Adrenal gland (tissue), 12 donors: ENCODE measurements around the gene ZNRF3. TPM values are rescaled to one million over a fixed set of nuclear protein-coding genes. Genes with fewer than 3 reads are reported as not detected.
A peak's percentile ranks its signal among the peaks of the same experiment; 100 is the strongest.

Experiments
- DNase-seq, 7 donors: peaks; one replicate each; pipeline ENCODE4 v3.0.0-alpha.2; 2019 to 2020
- H3K27ac ChIP-seq, 5 donors: fragments of 200-600 bp; sonication (generic) in 4 of 5; 1 replicate in 3 of 5; 2 replicates in 2 of 5; pipeline versions ENCODE4 v1.5.1 to v1.8.0; 2016 to 2020; ENCODE audit warnings: mild to moderate bottlenecking in 1 of 5
- H3K27me3 ChIP-seq: fragments of 200-600 bp; 2 replicates; pipeline ENCODE4 v1.8.0; 2021
- H3K36me3 ChIP-seq, 2 donors: fragments of 200-600 bp; replicated peaks in 1 of 2; 1 replicate in 1 of 2; 2 replicates in 1 of 2; pipeline versions ENCODE4 v1.5.1 to v1.8.0; 2018 to 2022
- H3K4me1 ChIP-seq, 2 donors: fragments of 200-600 bp; replicated peaks in 1 of 2; 1 replicate in 1 of 2; 2 replicates in 1 of 2; pipeline versions ENCODE4 v1.5.1 to v1.8.0; 2018 to 2021
- H3K4me3 ChIP-seq, 4 donors: fragments of 200-600 bp; sonication (generic) in 3 of 4; one replicate each; pipeline ENCODE4 v1.5.1; 2016 to 2018
- H3K9me3 ChIP-seq, 3 donors: fragments of 200-600 bp; sonication (generic) in 1 of 3; replicated peaks in 1 of 3; 1 replicate in 2 of 3; 2 replicates in 1 of 3; pipeline versions ENCODE4 v1.5.1 to v1.8.0; 2016 to 2021
- POLR2A ChIP-seq, 2 donors: fragments of 450-650 bp; IDR thresholded peaks; one replicate each; pipeline ENCODE4 v1.6.1; 2017; ENCODE audit warnings: antibody characterized with exemption in 2 of 2, mild to moderate bottlenecking in 2 of 2, moderate library complexity in 1 of 2
- WGBS, 4 donors: extraction: QIAGEN DNeasy Blood & Tissue Kit in 2 of 4; methylation state at CpG; one replicate each; pipeline versions ENCODE4 v1.1.5 to v1.1.7; 2013 to 2017; 5-methylcytosine and 5-hydroxymethylcytosine counted together
- intact Hi-C, 2 donors: fragments of 100-400 bp; cut with DNase I; formaldehyde crosslinking; loops; one replicate each; pipeline versions ENCODE4 v1.14.1 to v1.15.0; 2022 to 2023
- polyA plus RNA-seq, 3 donors: library from polyadenylated mRNA; stranded (reverse); fragments of 200-250 nt in 2 of 3; fragments of 350-450 nt in 1 of 3; fragmentation: Illumina TruSeq in 1 of 3; extraction: RNeasy Lipid Tissue Mini Kit (QIAGEN cat#74804) in 1 of 3; gene quantifications; one replicate each; pipeline ENCODE4 v1.2.3, GENCODE V29; 2013 to 2014
- total RNA-seq, 9 donors: library from RNA; depleted of rRNA in 4 of 9; stranded (reverse); fragments of >200 nt in 4 of 9; fragments of 120-200 nt in 1 of 9; fragmentation: NEBNext Ultra II Directional in 1 of 9; extraction: Animal tissue kit (Norgen Biotek cat#: 25700) in 1 of 9; gene quantifications; one replicate each; pipeline versions ENCODE4 v1.1.0 to v1.2.4, GENCODE V29; 2013 to 2023
- TF ChIP-seq, protein P1 (sequence below), 6 experiments: fragments of 450-650 bp in 4 of 6; fragments of 200-600 bp in 2 of 6; sonication (generic) in 1 of 6; IDR thresholded peaks; 1 replicate in 5 of 6; 2 replicates in 1 of 6; pipeline versions ENCODE4 v1.5.1 to v1.8.0; 2016 to 2021; ENCODE audit warnings: antibody characterized with exemption in 6 of 6, mild to moderate bottlenecking in 2 of 6, moderate library complexity in 1 of 6
- donor health status: healthy with polysubstance abuse.
- donor health status: Bipolar disorder and iron deficiency.
- donor health status: DM: yes; HTN: yes; CAD: no.
- donor health status: DM: no; HTN: no; CAD: no.
- donor health status: DM: no; HTN: no; CAD: no.
- donor health status: DM: yes; HTN: yes; CAD: no.

ZNRF3 gene
- total and polyA plus RNA-seq, 12 donors: 3.1 to 40.9 (median 17.0) TPM

DNA sequence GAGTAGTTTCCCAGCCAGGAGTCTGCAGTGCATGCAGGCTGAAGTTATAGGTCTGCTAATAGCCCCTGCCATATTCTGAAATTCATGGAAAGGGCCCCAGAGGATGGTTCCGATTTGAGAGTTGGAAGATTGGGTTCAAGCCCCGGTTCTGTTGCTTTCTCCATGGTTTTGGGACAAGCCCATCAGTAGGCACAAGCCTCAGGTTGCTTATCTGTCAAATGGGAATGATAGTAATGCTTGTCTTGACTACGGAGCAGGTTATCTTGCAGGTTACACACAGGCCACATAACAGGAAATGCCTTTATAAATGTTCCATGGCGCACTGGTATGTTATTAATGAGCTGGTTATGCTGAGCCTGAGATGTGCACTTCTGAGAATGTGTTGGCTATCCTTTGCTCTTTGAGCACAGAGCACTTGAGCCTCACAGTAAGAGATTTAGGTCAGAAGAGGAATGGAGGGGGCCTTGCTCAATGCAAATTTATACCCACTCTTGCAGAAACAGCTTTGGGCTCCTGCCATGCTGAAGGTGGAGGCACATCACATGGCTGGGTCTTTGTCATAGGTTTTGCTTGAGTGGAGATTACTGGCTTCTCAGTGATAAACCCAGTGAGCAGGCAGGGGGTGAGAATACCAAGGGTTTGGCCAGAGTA is 47.1 kb downstream of the ZNRF3 start:
- no peak overlapping the region for H3K27ac ChIP-seq
- DNase-seq: peak in 1 of 7 donors; percentile 21
- TF ChIP-seq POLR2A (IDR thresholded peaks at IDR 0.05): no peak
- TF ChIP-seq, protein P1, sequence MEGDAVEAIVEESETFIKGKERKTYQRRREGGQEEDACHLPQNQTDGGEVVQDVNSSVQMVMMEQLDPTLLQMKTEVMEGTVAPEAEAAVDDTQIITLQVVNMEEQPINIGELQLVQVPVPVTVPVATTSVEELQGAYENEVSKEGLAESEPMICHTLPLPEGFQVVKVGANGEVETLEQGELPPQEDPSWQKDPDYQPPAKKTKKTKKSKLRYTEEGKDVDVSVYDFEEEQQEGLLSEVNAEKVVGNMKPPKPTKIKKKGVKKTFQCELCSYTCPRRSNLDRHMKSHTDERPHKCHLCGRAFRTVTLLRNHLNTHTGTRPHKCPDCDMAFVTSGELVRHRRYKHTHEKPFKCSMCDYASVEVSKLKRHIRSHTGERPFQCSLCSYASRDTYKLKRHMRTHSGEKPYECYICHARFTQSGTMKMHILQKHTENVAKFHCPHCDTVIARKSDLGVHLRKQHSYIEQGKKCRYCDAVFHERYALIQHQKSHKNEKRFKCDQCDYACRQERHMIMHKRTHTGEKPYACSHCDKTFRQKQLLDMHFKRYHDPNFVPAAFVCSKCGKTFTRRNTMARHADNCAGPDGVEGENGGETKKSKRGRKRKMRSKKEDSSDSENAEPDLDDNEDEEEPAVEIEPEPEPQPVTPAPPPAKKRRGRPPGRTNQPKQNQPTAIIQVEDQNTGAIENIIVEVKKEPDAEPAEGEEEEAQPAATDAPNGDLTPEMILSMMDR (IDR thresholded peaks at IDR 0.05): no peak
- intact Hi-C loops: no loop called here
- no peak overlapping the region for H3K4me3 ChIP-seq
- H3K36me3 ChIP-seq: no peaks in the 10 kb centered on the region
- H3K9me3 ChIP-seq: no peaks in the 10 kb centered on the region
- H3K27me3 ChIP-seq: no peaks in the 10 kb centered on the region
- peaks cover 9 to 19% of the 10 kb centered on the region in 2 donors for H3K4me1 ChIP-seq
- WGBS, 4 donors: 65 to 80% (median 71%) methylated on average over 2 to 4 of the region's 4 CpGs

DNA sequence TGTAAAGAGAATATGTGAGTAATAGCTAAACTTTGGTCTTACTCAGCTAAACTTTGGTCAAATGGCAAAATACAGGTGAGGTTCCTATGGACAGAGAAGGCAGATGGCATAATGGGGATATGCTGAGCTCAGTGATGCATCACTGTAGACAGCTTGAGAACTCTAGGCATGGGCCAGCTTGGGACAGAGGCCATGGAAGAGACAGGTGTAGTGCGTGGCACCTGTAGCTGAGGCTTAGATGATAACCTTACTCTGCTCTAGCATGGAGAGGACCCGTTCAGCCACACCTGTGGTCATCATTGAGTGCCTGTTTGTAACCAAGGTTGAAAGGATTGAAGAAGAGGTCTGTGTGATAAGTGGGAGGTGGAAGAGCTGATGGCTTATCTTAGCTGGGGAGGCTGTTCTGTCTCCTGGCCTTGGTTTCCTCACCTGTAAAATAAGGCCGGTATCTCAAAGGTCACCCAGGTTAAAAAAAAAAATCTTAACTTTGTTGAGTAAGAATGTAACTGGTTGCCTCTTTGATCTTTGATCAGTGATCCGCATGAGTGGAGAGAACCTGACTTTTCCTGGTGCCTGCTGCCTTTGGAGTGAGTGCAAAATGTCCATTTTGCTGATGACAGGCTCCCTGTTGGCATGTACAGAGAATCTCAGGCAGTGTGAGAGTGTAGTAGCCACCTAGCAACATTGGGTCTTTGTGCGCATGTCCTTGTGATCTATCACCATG is 48.6 kb downstream of the ZNRF3 start:
- Histone ChIP-seq H3K36me3 (no peaks in the 10 kb centered on the region), H3K27ac (no peak overlapping the region), H3K4me3 (no peak overlapping the region), H3K4me1 (peaks cover 9 to 16% of the 10 kb centered on the region in 2 donors), H3K9me3 (no peaks in the 10 kb centered on the region), H3K27me3 (no peaks in the 10 kb centered on the region)
- 84 to 89% (median 86%) methylated on average over 5 of the region's 5 CpGs for WGBS, 4 donors
- intact Hi-C loops: no loop called here
- DNase-seq: no peak
- no peak for TF ChIP-seq POLR2A (IDR thresholded peaks at IDR 0.05)
- TF ChIP-seq, protein P1 (IDR thresholded peaks at IDR 0.05): no peak

DNA sequence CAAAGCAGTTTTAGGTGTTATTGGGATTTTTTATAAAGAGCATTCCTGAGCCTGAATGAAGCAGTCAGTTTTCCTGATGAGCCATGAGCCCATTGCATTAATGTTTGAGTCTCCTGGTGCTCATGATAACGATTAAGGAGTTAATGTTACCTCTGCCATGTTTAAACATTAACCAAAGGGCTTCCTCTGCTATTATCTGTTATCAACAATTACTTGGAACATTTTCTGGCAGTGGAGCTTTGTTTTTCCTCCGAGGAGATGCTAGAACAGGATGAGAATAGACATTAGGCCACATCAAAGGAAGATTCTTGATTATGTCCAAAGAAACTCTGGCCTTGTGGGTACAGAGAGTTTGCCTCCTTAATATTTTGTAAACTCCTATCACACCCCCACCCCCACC is 49.9 kb downstream of the ZNRF3 start:
- no peaks in the 10 kb centered on the region for H3K27me3 ChIP-seq
- no peak overlapping the region for H3K4me3 ChIP-seq
- DNase-seq: no peak
- no peak for TF ChIP-seq POLR2A (IDR thresholded peaks at IDR 0.05)
- H3K4me1 ChIP-seq: peaks cover 8 to 9% of the 10 kb centered on the region in 2 donors
- H3K9me3 ChIP-seq: no peaks in the 10 kb centered on the region
- WGBS, 4 donors: 22 to 28% (median 24%) methylated on average over 2 of the region's 2 CpGs
- intact Hi-C loops: no loop called here
- no peak overlapping the region for H3K27ac ChIP-seq
- no peaks in the 10 kb centered on the region for H3K36me3 ChIP-seq

DNA sequence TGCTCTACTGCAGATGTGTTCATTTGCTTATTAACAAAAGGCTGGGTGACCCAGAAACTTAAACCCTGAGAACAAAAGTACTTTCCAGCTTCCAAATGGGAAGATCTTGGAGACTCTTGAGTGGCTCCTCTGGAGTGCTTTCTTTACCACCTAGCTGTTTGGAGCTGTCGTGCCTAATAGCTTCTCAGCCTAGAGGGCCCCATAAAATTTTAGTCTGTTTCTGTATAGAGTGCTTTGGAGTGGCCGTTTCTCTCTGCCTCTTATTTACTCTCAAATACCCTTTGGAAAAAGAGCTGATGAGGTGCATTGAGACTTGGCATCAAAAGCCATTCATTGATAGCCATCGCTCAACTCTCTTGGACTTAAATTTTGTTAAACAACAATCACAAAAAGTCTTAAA is 50.7 kb downstream of the ZNRF3 start:
- Histone ChIP-seq H3K27ac (no peak overlapping the region), H3K4me3 (no peak overlapping the region), H3K9me3 (no peaks in the 10 kb centered on the region), H3K27me3 (no peaks in the 10 kb centered on the region), H3K4me1 (peaks cover 8 to 12% of the 10 kb centered on the region in 2 donors), H3K36me3 (no peaks in the 10 kb centered on the region)
- intact Hi-C loops: no loop called here
- 86 to 91% (median 88%) methylated on average over 3 of the region's 3 CpGs for WGBS, 4 donors
- TF ChIP-seq POLR2A (IDR thresholded peaks at IDR 0.05): no peak
- TF ChIP-seq, protein P1 (IDR thresholded peaks at IDR 0.05): no peak
- no peak for DNase-seq
